SU-DHL-6 (cell line): Measurements from ENCODE around the gene GPR157.

Experiments used
- H2AFZ ChIP-seq: fragments of 200-600 bp; sonication (generic); 2 replicates; pipeline ENCODE4 v1.6.1; 2014; ENCODE audit warnings: low read depth, mild to moderate bottlenecking, moderate library complexity, mixed read lengths, antibody characterized with exemption, low read length; ENCODE audit not compliant: severe bottlenecking
- H3F3A ChIP-seq: fragments of 200-600 bp; shearing (Covaris generic); 2 replicates; pipeline ENCODE4 v1.6.0; 2016; ENCODE audit warnings: antibody characterized with exemption, mild to moderate bottlenecking; ENCODE audit not compliant: insufficient read depth
- H3K27ac ChIP-seq: fragments of 200-600 bp; sonication (generic); 2 replicates; pipeline ENCODE4 v1.5.1; 2016; ENCODE audit warnings: low read depth, mild to moderate bottlenecking, low read length, moderate library complexity, mixed read lengths
- H3K27me3 ChIP-seq: fragments of 200-600 bp; sonication (generic), shearing (Covaris generic); 2 replicates; pipeline ENCODE4 v1.6.0; 2014; ENCODE audit warnings: mild to moderate bottlenecking, low read length
- H3K36me3 ChIP-seq: fragments of 200-600 bp; sonication (generic); 2 replicates; pipeline ENCODE4 v1.6.1; 2014; ENCODE audit warnings: mild to moderate bottlenecking, low read length, mixed read lengths
- H3K4me2 ChIP-seq: fragments of 300-600, 200-600 bp; shearing (Covaris generic), sonication (generic); 2 replicates; pipeline ENCODE4 v1.6.0; 2014; ENCODE audit warnings: low read length, low read depth, mild to moderate bottlenecking; ENCODE audit not compliant: poor library complexity, severe bottlenecking
- H3K4me3 ChIP-seq: fragments of 200-600 bp; sonication (generic); 2 replicates; pipeline ENCODE4 v1.5.1; 2014; ENCODE audit warnings: antibody characterized with exemption, low read length, mild to moderate bottlenecking, mixed read lengths; ENCODE audit not compliant: insufficient read depth, poor library complexity, severe bottlenecking
- H3K79me2 ChIP-seq: fragments of 200-600 bp; sonication (generic); 2 replicates; pipeline ENCODE4 v1.6.1; 2014; ENCODE audit warnings: mild to moderate bottlenecking, low read length, moderate library complexity; ENCODE audit not compliant: insufficient read depth
- H3K9ac ChIP-seq: fragments of 200-600 bp; sonication (generic); 2 replicates; pipeline ENCODE4 v1.7.0; 2014; ENCODE audit warnings: mild to moderate bottlenecking, low read length
- H3K9me2 ChIP-seq: fragments of 200-600 bp; sonication (generic); replicated peaks from 2 replicates; pipeline ENCODE4 v1.6.1; 2014; ENCODE audit warnings: low read length; ENCODE audit not compliant: insufficient read depth
- H3K9me3 ChIP-seq: fragments of 200-600 bp; sonication (generic); 2 replicates; pipeline ENCODE4 v1.6.1; 2014; ENCODE audit warnings: low read length, mixed read lengths; ENCODE audit not compliant: insufficient read depth
- H4K20me1 ChIP-seq: fragments of 200-600 bp; sonication (generic); 2 replicates; pipeline ENCODE4 v1.6.1; 2014; ENCODE audit warnings: low read depth, mild to moderate bottlenecking, antibody characterized with exemption, low read length, moderate library complexity, mixed read lengths
- EZH2phosphoT487 ChIP-seq: fragments of 200-600 bp; sonication (generic), shearing (Covaris generic); conservative IDR thresholded peaks from 2 replicates; pipeline ENCODE4 v1.6.1; 2018; ENCODE audit warnings: mild to moderate bottlenecking, antibody characterized with exemption, low read length, moderate library complexity, mixed read lengths
- TF ChIP-seq, protein P1 (sequence below): fragments of 200-600 bp; sonication (generic); IDR thresholded peaks from one replicate; pipeline ENCODE4 v1.5.1; 2017; ENCODE audit warnings: antibody characterized with exemption, mild to moderate bottlenecking, low read length, moderate library complexity; ENCODE audit not compliant: insufficient read depth, poor library complexity, severe bottlenecking

Gene GPR157

DNA sequence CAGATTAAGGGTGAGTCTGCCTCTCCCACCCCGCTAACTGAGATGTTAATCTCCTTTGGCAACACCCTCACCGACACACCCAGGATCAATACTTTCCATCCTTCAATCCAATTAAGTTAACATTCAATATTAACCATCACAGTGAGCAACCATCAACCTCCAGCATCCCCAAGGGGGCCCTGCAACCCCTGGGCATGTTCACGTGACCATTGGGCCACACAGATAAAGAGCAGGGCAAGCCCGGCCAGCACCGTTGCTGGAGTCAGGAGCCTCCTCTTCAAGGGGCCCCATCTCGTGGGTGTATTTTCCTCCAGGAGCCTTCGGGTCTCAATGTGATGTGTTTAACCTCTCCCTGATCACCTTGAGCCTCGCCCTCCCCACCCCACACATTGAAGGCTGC, 8.0 kb upstream of the GPR157 start:
- TF ChIP-seq, protein P1, sequence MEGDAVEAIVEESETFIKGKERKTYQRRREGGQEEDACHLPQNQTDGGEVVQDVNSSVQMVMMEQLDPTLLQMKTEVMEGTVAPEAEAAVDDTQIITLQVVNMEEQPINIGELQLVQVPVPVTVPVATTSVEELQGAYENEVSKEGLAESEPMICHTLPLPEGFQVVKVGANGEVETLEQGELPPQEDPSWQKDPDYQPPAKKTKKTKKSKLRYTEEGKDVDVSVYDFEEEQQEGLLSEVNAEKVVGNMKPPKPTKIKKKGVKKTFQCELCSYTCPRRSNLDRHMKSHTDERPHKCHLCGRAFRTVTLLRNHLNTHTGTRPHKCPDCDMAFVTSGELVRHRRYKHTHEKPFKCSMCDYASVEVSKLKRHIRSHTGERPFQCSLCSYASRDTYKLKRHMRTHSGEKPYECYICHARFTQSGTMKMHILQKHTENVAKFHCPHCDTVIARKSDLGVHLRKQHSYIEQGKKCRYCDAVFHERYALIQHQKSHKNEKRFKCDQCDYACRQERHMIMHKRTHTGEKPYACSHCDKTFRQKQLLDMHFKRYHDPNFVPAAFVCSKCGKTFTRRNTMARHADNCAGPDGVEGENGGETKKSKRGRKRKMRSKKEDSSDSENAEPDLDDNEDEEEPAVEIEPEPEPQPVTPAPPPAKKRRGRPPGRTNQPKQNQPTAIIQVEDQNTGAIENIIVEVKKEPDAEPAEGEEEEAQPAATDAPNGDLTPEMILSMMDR, result no peak
- TF ChIP-seq EZH2phosphoT487, result no peak
- Histone ChIP-seq H3K4me2 (no peak overlapping the region), H4K20me1 (no peaks in the 10 kb centered on the region), H3K27ac (no peak overlapping the region), H2AFZ (no peak overlapping the region), H3K9me2 (no peaks in the 10 kb centered on the region), H3K9me3 (no peaks in the 10 kb centered on the region), H3K27me3 (no peaks in the 10 kb centered on the region), H3K9ac (no peak overlapping the region), H3F3A (no peaks in the 10 kb centered on the region), H3K4me3 (no peak overlapping the region), H3K36me3 (no peaks in the 10 kb centered on the region), H3K79me2 (no peaks in the 10 kb centered on the region)

GRCh38 chr1:9135073-9135836, 6.4 kb upstream of the GPR157 start:
- no peak overlapping the region for H3K4me3 ChIP-seq
- no peak overlapping the region for H3K9ac ChIP-seq
- no peaks in the 10 kb centered on the region for H3K79me2 ChIP-seq
- H3K36me3 ChIP-seq, result no peaks in the 10 kb centered on the region
- H3K27ac ChIP-seq, result no peak overlapping the region
- H3K9me3 ChIP-seq, result no peaks in the 10 kb centered on the region
- TF ChIP-seq EZH2phosphoT487, result no peak
- TF ChIP-seq, protein P1, result no peak
- H3K4me2 ChIP-seq, result no peak overlapping the region
- H4K20me1 ChIP-seq, result no peaks in the 10 kb centered on the region
- no peak overlapping the region for H2AFZ ChIP-seq
- no peaks in the 10 kb centered on the region for H3K27me3 ChIP-seq
- peaks cover 4% of the 10 kb centered on the region; the same call in 1 of the 2 replicates for H3F3A ChIP-seq
- H3K9me2 ChIP-seq, result no peaks in the 10 kb centered on the region

DNA sequence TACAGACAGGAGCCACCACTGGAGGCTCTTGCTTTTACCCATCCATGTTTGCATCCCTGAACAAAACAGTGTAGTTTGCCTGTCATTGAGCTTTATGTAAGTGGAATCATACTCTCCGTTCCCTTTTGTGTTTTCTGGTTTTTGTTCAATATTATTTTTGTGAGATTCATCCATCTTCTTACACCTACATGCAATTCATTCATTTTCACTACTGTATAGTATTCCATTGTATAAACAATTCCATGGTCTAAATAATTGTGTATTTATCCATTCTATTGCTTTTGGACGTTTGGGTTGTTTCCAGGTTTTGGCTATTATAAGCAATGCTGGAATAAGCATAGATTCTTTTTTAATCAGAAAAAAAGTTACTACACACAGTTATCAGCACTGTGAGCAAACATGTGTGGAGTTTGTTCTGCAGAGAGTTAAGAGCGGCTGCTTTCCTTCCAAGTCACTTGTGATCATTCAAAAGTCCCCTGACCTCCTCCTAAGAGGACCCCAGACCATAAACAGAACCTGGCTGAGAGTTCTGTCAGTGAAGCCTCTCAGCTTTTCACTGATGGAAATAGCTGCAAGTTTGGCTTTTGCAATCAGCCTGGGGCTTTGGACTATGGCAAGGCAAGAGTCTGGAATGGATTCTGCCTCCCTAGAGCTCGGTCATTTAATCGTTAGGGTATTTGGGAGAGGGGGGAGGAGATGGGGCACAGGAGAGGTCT, 5.1 kb upstream of the GPR157 start:
- no peaks in the 10 kb centered on the region for H3K36me3 ChIP-seq
- no peaks in the 10 kb centered on the region for H3K27me3 ChIP-seq
- H3F3A ChIP-seq, result peaks cover 10% of the 10 kb centered on the region
- no peaks in the 10 kb centered on the region for H3K9me3 ChIP-seq
- H3K4me3 ChIP-seq, result no peak overlapping the region
- H3K4me2 ChIP-seq, result no peak overlapping the region
- no peaks in the 10 kb centered on the region for H3K9me2 ChIP-seq
- no peaks in the 10 kb centered on the region for H4K20me1 ChIP-seq
- no peak for TF ChIP-seq EZH2phosphoT487
- TF ChIP-seq, protein P1, result no peak
- H3K9ac ChIP-seq, result no peak overlapping the region
- no peak overlapping the region for H2AFZ ChIP-seq
- H3K27ac ChIP-seq, result no peak overlapping the region
- no peaks in the 10 kb centered on the region for H3K79me2 ChIP-seq
